ENCODE results near the gene BCLAF3.

BCLAF3 gene

DNA sequence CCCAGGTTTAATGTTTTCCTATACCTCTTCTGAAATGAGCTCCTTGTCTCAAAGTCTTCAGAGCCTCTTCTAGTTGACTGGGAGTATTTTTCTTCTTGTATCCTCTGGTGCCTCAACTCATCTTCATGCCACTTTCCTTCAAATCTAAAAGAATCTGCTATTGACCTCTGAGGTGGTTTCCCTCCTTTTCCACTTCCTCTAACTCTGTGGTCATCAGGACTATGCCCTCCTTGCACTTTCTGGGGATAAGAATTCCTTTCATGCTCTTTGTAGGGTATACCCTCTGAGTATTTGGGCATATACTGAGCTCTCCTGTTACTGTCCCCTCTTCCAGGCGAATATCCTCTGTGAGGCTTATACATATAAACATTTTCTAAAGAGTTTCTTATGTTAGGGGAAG lies 24.8 kb downstream of the BCLAF3 start:
- no peak for DNase-seq (ENCODE audit: low read depth)

DNA sequence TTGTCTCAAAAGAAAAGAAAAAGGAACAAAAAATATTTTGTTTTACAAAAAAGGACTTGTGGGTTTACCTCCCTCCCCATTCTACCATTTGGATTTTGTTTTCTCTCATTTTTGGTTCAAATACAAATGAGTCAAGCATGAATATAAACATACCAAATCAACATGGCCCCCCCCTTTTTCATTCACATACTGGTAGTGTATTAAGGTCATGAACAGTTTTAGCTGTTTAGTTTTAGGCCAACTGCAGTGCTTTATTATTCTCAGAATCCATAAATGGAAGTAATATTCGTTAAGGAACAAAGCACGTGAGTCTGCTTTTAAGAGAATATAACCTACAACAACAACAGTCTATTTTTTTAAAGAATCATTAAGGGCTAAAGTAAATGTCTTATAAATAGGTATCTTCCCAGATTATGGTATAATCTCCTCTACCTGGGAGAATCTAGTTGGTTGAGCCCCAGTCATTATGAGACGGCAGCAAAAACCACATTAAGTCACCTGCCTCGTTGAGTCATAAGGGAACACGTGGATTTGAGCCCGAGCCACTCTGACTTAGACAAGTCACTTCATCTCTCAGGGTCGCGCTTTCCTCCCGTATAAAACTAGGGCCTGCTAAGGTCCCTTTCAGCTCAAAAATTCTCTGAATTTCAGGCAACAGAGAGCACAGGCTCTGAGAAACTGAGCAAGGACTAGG lies 26.7 kb downstream of the BCLAF3 start:
- no peak for DNase-seq (ENCODE audit: low read depth)

DNA sequence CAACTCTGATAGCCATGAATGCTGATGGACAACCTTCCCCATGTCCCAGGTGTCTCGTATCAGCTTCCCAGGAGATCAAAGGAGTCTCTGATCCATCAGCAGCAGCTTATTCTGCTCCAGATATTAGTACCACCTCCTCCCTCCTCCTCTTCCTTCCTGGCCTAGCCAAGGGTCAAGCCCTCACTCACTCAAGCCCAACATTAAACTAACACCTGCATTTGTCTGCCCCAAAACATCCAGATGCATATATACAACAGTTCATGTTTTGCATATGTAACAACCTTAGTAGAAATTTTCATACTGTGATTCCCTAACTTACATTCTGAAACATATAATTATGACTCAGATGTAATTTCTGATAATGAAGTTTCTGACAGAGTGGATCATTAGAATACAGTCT lies 29.9 kb downstream of the BCLAF3 start:
- DNase-seq (ENCODE audit: low read depth), result no peak

DNA sequence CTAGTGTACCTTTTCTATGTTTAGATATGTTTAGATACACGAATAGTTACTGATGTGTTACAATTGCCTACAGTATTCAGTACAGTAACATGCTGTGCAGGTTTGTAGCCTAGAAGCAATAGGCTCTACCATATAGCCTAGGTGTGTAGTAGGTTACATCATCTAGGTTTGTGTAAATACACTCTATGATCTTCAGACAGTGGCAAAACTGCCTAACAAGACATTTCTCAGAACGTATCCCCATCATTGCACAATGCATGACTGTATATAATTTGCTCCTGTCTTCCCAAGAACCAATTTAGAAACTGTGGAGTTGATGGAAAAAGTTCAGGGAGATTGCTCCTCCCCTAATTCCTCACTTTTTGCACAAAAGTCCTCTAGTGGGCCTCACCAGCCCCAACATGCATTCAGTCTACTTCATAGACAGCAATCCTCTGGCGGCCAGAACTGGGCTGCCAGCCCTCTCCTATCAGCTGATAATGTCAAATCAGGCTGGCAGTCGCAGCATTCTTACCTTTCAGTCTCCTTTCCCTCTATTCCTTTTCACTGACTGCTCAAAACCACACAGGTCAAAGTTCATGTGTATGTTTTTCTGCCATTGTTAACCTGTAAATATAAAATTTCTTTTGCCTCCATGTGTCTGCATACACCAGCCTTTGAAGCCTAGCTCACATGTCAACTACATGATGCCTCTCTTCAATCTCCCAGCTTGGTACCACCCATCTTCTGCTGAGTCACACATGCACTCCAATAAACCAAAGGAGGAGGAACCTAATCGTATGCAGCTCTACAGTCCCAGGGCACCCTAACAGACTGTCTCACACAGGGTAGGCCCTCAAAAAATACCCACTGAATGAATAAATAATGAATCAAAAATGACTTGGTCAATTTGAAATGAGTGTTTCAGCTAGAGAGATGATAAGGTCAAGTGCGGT lies 32.0 kb downstream of the BCLAF3 start:
- no peak for DNase-seq (ENCODE audit: low read depth)

DNA sequence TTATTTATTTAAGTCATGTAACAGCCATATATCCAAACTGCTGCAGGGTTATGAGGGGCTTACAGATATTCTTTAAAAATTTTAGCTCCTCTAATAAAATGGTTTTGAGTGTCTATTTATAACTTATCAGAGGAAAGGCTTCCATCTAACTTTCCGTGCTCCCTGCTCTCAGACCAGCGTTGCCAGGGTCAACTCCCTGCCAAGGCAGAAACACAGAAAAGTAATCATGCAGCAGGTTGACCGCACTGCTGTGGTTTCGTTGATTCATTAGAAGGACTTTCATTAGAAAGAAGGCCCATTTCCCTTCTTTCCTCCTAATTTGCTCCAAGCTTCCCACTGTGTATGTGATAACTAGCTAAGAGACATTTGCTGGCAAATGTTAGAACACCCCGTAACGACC lies 33.9 kb downstream of the BCLAF3 start:
- no peak for DNase-seq (ENCODE audit: low read depth)

DNA sequence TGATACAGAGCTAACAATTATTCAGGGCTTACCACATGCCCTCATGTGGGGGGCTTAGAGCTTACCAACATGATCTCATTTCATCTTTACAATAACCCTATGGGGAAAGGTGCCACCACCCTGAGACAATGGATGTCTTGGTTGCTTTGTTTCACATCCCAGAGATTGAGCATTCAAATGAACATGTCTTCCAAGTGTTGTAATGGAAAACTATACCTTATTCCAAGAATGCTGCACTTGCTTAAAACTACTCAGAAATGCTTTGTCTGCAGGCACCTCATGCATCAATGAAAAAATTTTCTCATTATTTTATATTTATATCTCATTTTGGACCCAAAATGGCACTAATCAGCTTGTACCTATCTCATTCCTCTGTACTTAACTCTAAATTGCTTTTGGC lies 34.6 kb downstream of the BCLAF3 start:
- DNase-seq (ENCODE audit: low read depth), result no peak

DNA sequence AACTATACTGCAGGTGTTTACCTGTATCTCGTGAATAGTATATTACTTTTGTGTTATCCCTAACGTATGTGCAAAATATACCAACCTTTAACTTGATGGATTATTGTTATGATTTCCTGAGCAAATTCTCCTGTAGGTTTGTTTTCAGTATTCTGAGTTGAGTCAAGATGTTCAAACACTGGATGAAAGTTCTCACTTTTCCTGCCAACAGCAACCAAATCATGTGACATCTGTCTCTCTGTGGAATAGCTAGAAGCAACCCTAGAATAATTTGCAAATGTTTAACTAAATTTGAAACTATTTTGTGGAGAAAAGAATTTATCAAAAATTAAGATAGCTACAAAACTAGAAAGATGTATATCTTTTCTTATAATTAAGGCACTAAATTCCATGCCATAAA lies 35.6 kb downstream of the BCLAF3 start:
- no peak for DNase-seq (ENCODE audit: low read depth)

DNA sequence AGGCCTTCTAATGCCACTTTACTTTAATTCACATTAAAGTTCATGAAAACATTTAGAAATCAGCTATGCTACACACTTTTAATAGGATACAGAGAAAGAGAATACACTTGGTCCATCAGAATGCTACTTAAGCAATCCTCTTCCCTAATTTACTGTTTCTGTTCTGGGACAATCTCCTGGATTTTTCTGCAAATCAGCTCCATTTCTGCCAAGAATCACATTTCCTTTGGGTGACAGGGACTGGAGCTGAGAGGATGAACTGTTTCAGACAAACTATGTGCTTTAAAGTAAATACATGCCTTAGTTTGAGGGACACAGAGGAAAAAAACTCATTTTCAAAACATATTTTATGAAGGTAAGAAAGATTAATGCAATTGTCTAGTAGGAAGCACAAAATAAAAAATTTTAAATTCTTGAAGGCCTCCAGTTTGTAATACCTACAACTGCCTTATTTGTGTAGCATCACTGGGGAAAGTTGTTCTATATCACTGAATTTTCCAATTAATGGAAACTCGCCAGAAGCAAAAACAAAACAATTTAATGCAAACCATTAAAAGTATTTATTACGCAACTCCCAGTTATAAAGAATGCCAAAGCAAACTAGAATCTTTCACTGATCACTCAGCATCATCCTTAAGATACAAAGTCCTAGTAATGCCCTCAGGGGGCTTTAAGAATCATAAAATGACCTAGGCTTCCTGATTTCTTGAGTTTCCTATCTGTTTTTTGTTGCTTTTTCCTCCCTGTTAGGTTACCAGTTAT lies 36.3 kb downstream of the BCLAF3 start:
- DNase-seq (ENCODE audit: low read depth), result no peak

DNA sequence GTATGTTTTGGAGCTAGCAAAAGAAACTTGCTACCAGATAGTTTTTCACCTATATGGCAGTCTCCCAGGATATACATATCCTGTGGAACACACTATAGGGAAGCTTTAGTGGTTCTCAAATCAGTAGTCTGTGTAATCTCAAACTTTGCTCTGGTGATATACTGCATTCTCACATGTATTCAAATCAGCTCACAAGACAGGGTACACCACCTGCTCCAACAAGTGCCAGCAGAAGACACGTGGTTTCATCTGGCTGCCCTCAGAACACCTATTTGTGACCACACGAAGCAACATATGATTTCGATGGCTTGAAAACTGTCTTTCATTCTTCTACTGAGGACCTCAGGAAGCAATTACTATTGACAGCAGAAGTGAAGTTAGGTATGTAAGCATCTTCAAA lies 37.7 kb downstream of the BCLAF3 start:
- DNase-seq (ENCODE audit: low read depth), result no peak

DNA sequence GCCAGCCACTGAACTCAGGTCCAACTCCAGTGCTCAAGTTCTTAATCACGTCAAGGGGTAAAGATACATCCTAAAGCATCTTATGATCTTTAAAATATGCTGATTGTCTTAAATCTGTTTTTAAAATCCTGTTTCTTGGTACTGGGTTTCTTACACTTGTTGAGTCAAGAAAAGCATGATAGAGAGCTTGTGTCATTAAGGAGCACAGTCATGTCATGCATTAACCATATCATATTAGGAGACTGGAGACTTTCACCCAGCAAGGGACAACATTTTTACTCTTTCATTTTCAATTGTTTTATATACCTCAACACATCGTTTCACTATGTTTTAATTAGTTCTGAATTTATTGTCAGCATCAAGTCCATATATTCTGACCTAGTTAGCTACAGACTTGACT lies 41.5 kb downstream of the BCLAF3 start:
- no peak for DNase-seq (ENCODE audit: low read depth)

DNA sequence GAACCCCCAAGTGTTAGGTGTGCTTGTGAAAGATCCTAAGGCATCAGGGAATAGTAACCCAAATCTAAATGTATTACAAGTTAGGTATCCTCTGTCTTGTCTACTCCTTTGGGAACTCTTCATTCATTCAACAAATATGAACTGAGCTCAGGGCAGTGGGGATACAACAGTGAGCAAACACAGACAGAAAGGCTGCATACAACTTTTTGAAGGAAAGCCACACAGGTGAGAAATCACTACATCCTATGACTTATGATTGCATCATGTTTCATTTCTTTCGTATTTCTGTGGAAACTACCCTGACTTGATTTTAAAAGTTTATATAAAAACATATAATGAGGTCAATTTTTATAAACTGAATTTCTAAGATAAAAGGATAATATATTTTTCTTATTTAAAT lies 43.2 kb downstream of the BCLAF3 start:
- DNase-seq (ENCODE audit: low read depth), result no peak

All from stimulated activated CD8-positive, alpha-beta memory T cell treated with anti-CD3 and anti-CD28 coated beads, Interleukin-15, amount 100 ng/mL, for 1 hour (primary cell).